ENCODE data around the gene LYSMD4.
"Not testable (repeated sequence)": the region's sequence is repeated elsewhere in the genome, so short reads cannot be mapped to it uniquely, and the experiment has no call there.

Gene LYSMD4
- total RNA-seq: 13.1 to 14.7 (median 13.2) reads per million in 3 donors

DNA sequence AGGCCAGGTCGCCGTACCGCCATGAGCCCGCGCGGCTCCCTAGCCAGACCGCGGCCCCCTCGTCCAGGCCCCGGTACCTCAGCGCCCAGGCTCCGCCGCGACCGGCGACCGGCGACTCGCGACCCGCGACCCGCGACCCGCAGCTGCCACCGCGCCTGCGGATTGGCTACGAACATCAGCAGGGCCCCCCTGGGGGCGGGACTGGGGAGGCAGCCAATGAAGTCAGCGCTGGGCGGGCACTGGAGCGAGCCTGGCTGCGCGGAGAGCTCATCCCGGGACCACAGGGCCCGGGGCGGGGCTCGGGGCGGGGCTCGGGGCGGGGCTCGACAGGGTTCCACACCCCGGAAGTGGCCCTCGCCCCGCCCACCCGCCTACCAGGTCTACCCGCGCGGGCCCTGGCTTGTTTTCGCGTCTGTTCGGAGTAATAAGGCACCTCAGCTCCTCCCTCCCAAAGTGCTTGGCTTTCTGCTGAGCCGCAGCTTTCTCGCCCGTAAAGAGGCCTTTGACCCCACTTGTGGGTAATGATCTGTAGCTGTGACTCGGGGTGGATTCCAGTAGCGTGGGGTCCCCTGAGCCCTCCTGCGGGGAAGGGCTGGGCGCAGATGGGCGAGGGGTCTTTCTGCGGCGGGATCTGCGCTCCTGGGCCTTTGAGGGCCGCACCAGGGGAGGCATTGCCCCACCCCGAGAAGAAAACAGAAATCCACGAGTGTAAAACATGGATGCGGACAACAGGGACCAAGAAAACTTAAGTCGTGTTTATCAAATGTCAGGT, at the start of gene LYSMD4:
TSS of gene LYSMD4 (minus strand) at position 170 of the 772 bp plus-strand sequence. CDS start 1,438 bp downstream, outside the sequence.
- DNase-seq: peak; percentile 96 to 97 (median 97)

DNA sequence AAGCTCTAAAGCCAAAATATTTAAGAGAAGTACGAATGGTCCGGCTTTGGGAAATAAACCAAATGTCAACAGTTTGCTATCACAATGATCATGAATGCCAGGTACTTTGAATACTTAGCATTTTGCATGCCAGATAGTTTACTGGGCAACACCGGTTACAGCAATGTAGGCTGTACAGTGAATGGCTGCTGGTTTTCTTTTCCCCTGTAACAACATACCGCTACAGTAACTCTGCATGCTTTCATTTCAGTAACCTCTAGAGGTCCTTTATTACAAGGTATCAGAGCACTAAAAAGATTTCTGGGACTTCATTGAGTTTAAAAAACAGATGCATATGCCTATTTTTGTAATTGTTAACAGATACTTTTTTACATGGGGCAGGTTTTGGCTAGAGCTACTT, 48.8 kb upstream of the LYSMD4 start:
- H3K4me1 ChIP-seq (ENCODE audit: control insufficient read depth, insufficient read depth, low read length, poor library complexity, severe bottlenecking); H3K9me3 ChIP-seq (ENCODE audit: control insufficient read depth, low read length); H3K27me3 ChIP-seq (replicated peaks; ENCODE audit: control insufficient read depth, insufficient read depth, low read length, poor library complexity, severe bottlenecking); H3K27ac ChIP-seq (ENCODE audit: insufficient read depth, low read length, poor library complexity, severe bottlenecking); H3K36me3 ChIP-seq (ENCODE audit: control insufficient read depth, insufficient read depth, low read length); H3K4me3 ChIP-seq (ENCODE audit: insufficient read depth, low read depth, low read length, poor library complexity, severe bottlenecking); DNase-seq: not testable (repeated sequence)

More for the DNA sequence above, at the start of gene LYSMD4:
- peaks cover 10% of the 10 kb centered on the region for H3K4me1 ChIP-seq (ENCODE audit: control insufficient read depth, insufficient read depth, low read length, poor library complexity, severe bottlenecking)
- no peaks in the 10 kb centered on the region for H3K27me3 ChIP-seq (replicated peaks; ENCODE audit: control insufficient read depth, insufficient read depth, low read length, poor library complexity, severe bottlenecking)
- no peaks in the 10 kb centered on the region for H3K9me3 ChIP-seq (ENCODE audit: control insufficient read depth, low read length)
- peak within 1 kb of the TSS; percentile 83 for H3K4me3 ChIP-seq (ENCODE audit: insufficient read depth, low read depth, low read length, poor library complexity, severe bottlenecking)
- H3K36me3 ChIP-seq (ENCODE audit: control insufficient read depth, insufficient read depth, low read length): peaks cover 12% of the 10 kb centered on the region
- peak within 1 kb of the TSS; percentile 68 for H3K27ac ChIP-seq (ENCODE audit: insufficient read depth, low read length, poor library complexity, severe bottlenecking)

GRCh38 chr15:99777144-99777543, 43.9 kb upstream of the LYSMD4 start:
- Histone ChIP-seq H3K4me3 (ENCODE audit: insufficient read depth, low read depth, low read length, poor library complexity, severe bottlenecking) (no peak overlapping the region), H3K27ac (ENCODE audit: insufficient read depth, low read length, poor library complexity, severe bottlenecking) (no peak overlapping the region), H3K4me1 (ENCODE audit: control insufficient read depth, insufficient read depth, low read length, poor library complexity, severe bottlenecking) (no peaks in the 10 kb centered on the region), H3K9me3 (ENCODE audit: control insufficient read depth, low read length) (no peaks in the 10 kb centered on the region), H3K27me3 (replicated peaks; ENCODE audit: control insufficient read depth, insufficient read depth, low read length, poor library complexity, severe bottlenecking) (no peaks in the 10 kb centered on the region), H3K36me3 (ENCODE audit: control insufficient read depth, insufficient read depth, low read length) (no peaks in the 10 kb centered on the region)
- DNase-seq: no peak

DNA sequence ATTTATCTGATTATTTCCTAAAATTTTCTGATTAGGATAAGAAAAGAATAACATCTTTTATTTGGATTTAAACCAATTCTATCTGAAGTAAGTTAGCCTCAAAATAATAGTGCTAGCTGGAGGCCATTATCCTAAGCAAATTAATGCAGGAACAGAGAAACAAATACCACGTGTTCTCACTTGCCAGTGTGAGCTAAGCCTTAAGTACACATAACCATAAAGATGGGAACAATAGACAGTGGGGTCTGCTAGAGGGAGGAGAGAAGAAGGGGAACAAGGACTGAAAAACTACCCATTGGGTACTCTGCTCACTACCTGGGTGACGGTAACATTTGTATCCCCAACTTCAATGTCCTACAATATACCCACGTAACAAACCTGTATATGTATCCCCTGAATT, 31.3 kb upstream of the LYSMD4 start:
- no peaks in the 10 kb centered on the region for H3K27me3 ChIP-seq (replicated peaks; ENCODE audit: control insufficient read depth, insufficient read depth, low read length, poor library complexity, severe bottlenecking)
- DNase-seq: no peak
- H3K27ac ChIP-seq (ENCODE audit: insufficient read depth, low read length, poor library complexity, severe bottlenecking): no peak overlapping the region

GRCh38 chr15:99763827-99764226, 30.6 kb upstream of the LYSMD4 start:
- H3K4me1 ChIP-seq (ENCODE audit: control insufficient read depth, insufficient read depth, low read length, poor library complexity, severe bottlenecking): no peaks in the 10 kb centered on the region
- no peak for DNase-seq
- H3K27ac ChIP-seq (ENCODE audit: insufficient read depth, low read length, poor library complexity, severe bottlenecking): no peak overlapping the region
- H3K36me3 ChIP-seq (ENCODE audit: control insufficient read depth, insufficient read depth, low read length): no peaks in the 10 kb centered on the region
- H3K9me3 ChIP-seq (ENCODE audit: control insufficient read depth, low read length): no peaks in the 10 kb centered on the region
- H3K4me3 ChIP-seq (ENCODE audit: insufficient read depth, low read depth, low read length, poor library complexity, severe bottlenecking): no peak overlapping the region
- H3K27me3 ChIP-seq (replicated peaks; ENCODE audit: control insufficient read depth, insufficient read depth, low read length, poor library complexity, severe bottlenecking): no peaks in the 10 kb centered on the region

More for the DNA sequence above, 31.3 kb upstream of the LYSMD4 start:
- H3K4me1 ChIP-seq (ENCODE audit: control insufficient read depth, insufficient read depth, low read length, poor library complexity, severe bottlenecking): no peaks in the 10 kb centered on the region
- no peaks in the 10 kb centered on the region for H3K9me3 ChIP-seq (ENCODE audit: control insufficient read depth, low read length)
- no peaks in the 10 kb centered on the region for H3K36me3 ChIP-seq (ENCODE audit: control insufficient read depth, insufficient read depth, low read length)
- H3K4me3 ChIP-seq (ENCODE audit: insufficient read depth, low read depth, low read length, poor library complexity, severe bottlenecking): no peak overlapping the region

DNA sequence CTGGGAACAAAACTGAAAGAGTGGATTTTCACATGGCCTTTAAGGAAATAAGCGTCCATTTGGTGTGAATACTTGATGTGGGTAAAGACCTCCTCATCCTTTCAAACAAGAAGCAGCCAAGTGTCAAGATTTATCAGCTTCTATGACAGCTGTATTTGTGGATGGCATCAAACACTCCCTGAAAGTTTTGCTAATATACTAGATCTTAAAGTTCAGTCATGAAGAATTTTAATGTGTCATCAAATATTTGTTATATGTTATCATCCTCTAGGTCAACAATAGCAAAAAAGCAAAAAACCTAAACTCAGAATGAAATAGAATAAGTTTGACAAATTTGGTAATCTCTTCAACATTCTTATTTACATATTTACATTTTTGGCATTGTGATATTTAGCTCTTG, 29.1 kb upstream of the LYSMD4 start:
- Histone ChIP-seq H3K36me3 (ENCODE audit: control insufficient read depth, insufficient read depth, low read length) (no peaks in the 10 kb centered on the region), H3K27ac (ENCODE audit: insufficient read depth, low read length, poor library complexity, severe bottlenecking) (no peak overlapping the region), H3K9me3 (ENCODE audit: control insufficient read depth, low read length) (no peaks in the 10 kb centered on the region), H3K4me1 (ENCODE audit: control insufficient read depth, insufficient read depth, low read length, poor library complexity, severe bottlenecking) (no peaks in the 10 kb centered on the region), H3K4me3 (ENCODE audit: insufficient read depth, low read depth, low read length, poor library complexity, severe bottlenecking) (no peak overlapping the region), H3K27me3 (replicated peaks; ENCODE audit: control insufficient read depth, insufficient read depth, low read length, poor library complexity, severe bottlenecking) (no peaks in the 10 kb centered on the region)
- DNase-seq: no peak

DNA sequence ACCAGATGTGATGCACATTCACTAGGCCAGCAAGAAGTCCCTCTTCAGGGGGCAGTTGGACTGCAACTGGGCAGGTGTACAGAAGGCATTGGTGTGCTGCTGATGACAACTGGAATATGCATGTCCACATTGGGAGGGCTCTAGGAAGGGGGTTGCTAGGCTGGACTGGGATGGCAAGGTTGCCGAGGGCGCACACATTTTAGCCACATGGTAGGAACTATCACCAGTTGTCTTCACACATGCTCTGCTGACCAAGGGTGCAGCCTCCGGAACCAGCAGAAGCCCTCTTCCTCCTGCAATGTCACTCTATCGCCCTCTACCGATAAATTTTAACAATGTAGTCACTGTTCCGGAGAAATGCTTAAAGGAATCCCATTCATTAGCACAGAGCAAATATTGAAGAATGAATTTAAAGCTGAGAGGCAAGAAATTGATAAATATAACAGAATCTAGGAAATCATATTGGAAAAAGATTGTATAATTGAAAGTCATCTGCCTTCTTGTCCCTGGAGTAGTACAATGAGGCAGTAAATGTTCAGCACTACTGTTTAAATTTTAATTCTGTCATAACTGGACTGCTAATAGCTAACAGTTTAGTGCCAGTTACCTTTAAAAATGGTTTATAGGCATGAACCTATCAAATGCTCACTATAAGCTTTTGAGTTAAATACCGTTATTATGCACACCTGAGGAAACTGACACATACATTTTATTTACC, 22.6 kb upstream of the LYSMD4 start:
- no peak overlapping the region for H3K4me3 ChIP-seq (ENCODE audit: insufficient read depth, low read depth, low read length, poor library complexity, severe bottlenecking)
- DNase-seq: no peak
- no peaks in the 10 kb centered on the region for H3K27me3 ChIP-seq (replicated peaks; ENCODE audit: control insufficient read depth, insufficient read depth, low read length, poor library complexity, severe bottlenecking)
- no peaks in the 10 kb centered on the region for H3K36me3 ChIP-seq (ENCODE audit: control insufficient read depth, insufficient read depth, low read length)
- no peak overlapping the region for H3K27ac ChIP-seq (ENCODE audit: insufficient read depth, low read length, poor library complexity, severe bottlenecking)
- H3K4me1 ChIP-seq (ENCODE audit: control insufficient read depth, insufficient read depth, low read length, poor library complexity, severe bottlenecking): no peaks in the 10 kb centered on the region
- H3K9me3 ChIP-seq (ENCODE audit: control insufficient read depth, low read length): no peaks in the 10 kb centered on the region

- Histone ChIP-seq H3K4me3 (ENCODE audit: insufficient read depth, low read depth, low read length, poor library complexity, severe bottlenecking) (no peak overlapping the region), H3K4me1 (ENCODE audit: control insufficient read depth, insufficient read depth, low read length, poor library complexity, severe bottlenecking) (no peaks in the 10 kb centered on the region), H3K27me3 (replicated peaks; ENCODE audit: control insufficient read depth, insufficient read depth, low read length, poor library complexity, severe bottlenecking) (no peaks in the 10 kb centered on the region), H3K9me3 (ENCODE audit: control insufficient read depth, low read length) (no peaks in the 10 kb centered on the region), H3K27ac (ENCODE audit: insufficient read depth, low read length, poor library complexity, severe bottlenecking) (no peak overlapping the region), H3K36me3 (ENCODE audit: control insufficient read depth, insufficient read depth, low read length) (no peaks in the 10 kb centered on the region)
- no peak for DNase-seq
Observed at GRCh38 chr15:99753066-99753465, 19.8 kb upstream of the LYSMD4 start.

DNA sequence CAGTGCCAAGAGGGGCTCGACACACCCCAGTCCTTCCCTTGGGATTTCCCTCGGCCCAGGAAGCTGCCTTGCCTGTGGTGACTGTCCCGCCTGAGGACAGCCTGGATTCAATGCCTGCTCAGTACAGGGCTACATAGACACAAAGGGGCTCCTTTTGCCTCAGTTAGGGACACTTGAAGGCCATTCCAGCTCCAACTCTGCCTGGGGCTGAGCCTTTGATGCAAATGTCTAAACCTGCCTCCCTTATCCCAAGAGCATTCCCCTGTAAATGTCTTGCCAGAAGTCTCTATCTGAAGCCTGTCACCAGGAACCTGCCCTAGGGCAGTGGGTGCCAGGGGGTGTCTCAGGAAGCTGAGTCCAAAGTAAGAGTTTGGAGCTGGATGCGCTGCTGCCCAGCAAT, 19.3 kb upstream of the LYSMD4 start:
- DNase-seq: no peak
- Histone ChIP-seq H3K4me1 (ENCODE audit: control insufficient read depth, insufficient read depth, low read length, poor library complexity, severe bottlenecking) (no peaks in the 10 kb centered on the region), H3K36me3 (ENCODE audit: control insufficient read depth, insufficient read depth, low read length) (no peaks in the 10 kb centered on the region), H3K9me3 (ENCODE audit: control insufficient read depth, low read length) (no peaks in the 10 kb centered on the region), H3K27ac (ENCODE audit: insufficient read depth, low read length, poor library complexity, severe bottlenecking) (no peak overlapping the region), H3K27me3 (replicated peaks; ENCODE audit: control insufficient read depth, insufficient read depth, low read length, poor library complexity, severe bottlenecking) (no peaks in the 10 kb centered on the region), H3K4me3 (ENCODE audit: insufficient read depth, low read depth, low read length, poor library complexity, severe bottlenecking) (no peak overlapping the region)

DNA sequence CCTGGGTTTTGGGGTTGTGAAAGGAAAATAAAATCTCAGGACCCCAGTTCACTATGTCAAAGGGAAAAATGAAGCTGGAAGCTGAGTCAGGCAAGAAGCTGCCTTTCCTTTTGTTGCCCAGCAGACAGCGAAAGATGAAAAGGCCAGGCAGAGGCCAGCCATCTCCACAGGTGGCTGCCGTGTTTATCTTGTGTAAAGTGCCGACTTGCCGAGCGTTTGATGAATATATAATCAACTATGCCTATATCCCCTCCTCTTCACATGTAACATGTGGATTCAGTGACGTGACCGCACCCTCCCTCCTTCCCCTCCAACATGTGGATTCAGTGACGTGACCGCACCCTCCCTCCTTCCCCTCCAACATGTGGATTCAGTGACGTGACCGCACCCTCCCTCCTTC, 17.1 kb upstream of the LYSMD4 start:
- H3K9me3 ChIP-seq (ENCODE audit: control insufficient read depth, low read length); DNase-seq; H3K4me1 ChIP-seq (ENCODE audit: control insufficient read depth, insufficient read depth, low read length, poor library complexity, severe bottlenecking); H3K36me3 ChIP-seq (ENCODE audit: control insufficient read depth, insufficient read depth, low read length); H3K27ac ChIP-seq (ENCODE audit: insufficient read depth, low read length, poor library complexity, severe bottlenecking); H3K4me3 ChIP-seq (ENCODE audit: insufficient read depth, low read depth, low read length, poor library complexity, severe bottlenecking); H3K27me3 ChIP-seq (replicated peaks; ENCODE audit: control insufficient read depth, insufficient read depth, low read length, poor library complexity, severe bottlenecking): not testable (repeated sequence)

Data from effector memory CD4-positive, alpha-beta T cell (primary cell).